ENCODE data around the gene HLA-DMB.

GRCh38 chr6:32933661-32934085, 7.2 kb downstream of the HLA-DMB start:
- TF ChIP-seq ELF1 (IDR thresholded peaks at IDR 0.05), result no peak
- TF ChIP-seq, protein P1, sequence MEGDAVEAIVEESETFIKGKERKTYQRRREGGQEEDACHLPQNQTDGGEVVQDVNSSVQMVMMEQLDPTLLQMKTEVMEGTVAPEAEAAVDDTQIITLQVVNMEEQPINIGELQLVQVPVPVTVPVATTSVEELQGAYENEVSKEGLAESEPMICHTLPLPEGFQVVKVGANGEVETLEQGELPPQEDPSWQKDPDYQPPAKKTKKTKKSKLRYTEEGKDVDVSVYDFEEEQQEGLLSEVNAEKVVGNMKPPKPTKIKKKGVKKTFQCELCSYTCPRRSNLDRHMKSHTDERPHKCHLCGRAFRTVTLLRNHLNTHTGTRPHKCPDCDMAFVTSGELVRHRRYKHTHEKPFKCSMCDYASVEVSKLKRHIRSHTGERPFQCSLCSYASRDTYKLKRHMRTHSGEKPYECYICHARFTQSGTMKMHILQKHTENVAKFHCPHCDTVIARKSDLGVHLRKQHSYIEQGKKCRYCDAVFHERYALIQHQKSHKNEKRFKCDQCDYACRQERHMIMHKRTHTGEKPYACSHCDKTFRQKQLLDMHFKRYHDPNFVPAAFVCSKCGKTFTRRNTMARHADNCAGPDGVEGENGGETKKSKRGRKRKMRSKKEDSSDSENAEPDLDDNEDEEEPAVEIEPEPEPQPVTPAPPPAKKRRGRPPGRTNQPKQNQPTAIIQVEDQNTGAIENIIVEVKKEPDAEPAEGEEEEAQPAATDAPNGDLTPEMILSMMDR (IDR thresholded peaks at IDR 0.05), result peak; percentile 86

All from SK-N-SH (cell line).